ENCODE measurements around the gene NECTIN3. TPM values are rescaled to one million over a fixed set of nuclear protein-coding genes. Genes with fewer than 3 reads are reported as not detected.

NECTIN3 gene
- total RNA-seq, 4 donors from 2014 or later: 1.4 to 9.9 (median 2.0) TPM

GRCh38 chr3:111193472-111193871 lies 121.9 kb downstream of the NECTIN3 start:
- H3K4me3 ChIP-seq: no peak overlapping the region
- WGBS, 2 donors: 71 to 75% methylated on average over 3 of the region's 3 CpGs
- no peaks in the 10 kb centered on the region for H3K9me3 ChIP-seq
- no peaks in the 10 kb centered on the region for H3K4me1 ChIP-seq
- H3K27ac ChIP-seq: no peak overlapping the region
- no peaks in the 10 kb centered on the region for H3K27me3 ChIP-seq
- TF ChIP-seq POLR2A (IDR thresholded peaks at IDR 0.05): no peak
- no peak for TF ChIP-seq CTCF (IDR thresholded peaks at IDR 0.05)
- peaks cover 0 to 6% (median 0%) of the 10 kb centered on the region in 3 donors for H3K36me3 ChIP-seq
- DNase-seq: no peak
- intact Hi-C loops (cut with DNase I): no loop called here

GRCh38 chr3:111194048-111194447 lies 122.4 kb downstream of the NECTIN3 start:
- 88 to 100% methylated on average over 1 of the region's 1 CpG for WGBS, 2 donors
- no peak for DNase-seq
- intact Hi-C loops (cut with DNase I): no loop called here
- Histone ChIP-seq H3K9me3 (no peaks in the 10 kb centered on the region), H3K27me3 (no peaks in the 10 kb centered on the region), H3K4me1 (no peaks in the 10 kb centered on the region), H3K36me3 (peaks cover 0 to 6% (median 0%) of the 10 kb centered on the region in 3 donors), H3K27ac (no peak overlapping the region), H3K4me3 (no peak overlapping the region)
- TF ChIP-seq CTCF (IDR thresholded peaks at IDR 0.05) (no peak), POLR2A (IDR thresholded peaks at IDR 0.05) (no peak)

GRCh38 chr3:111197485-111197884 lies 125.9 kb downstream of the NECTIN3 start:
- Histone ChIP-seq H3K9me3 (no peaks in the 10 kb centered on the region), H3K4me3 (no peak overlapping the region), H3K27ac (no peak overlapping the region), H3K36me3 (peaks cover 0 to 6% (median 0%) of the 10 kb centered on the region in 3 donors), H3K4me1 (no peaks in the 10 kb centered on the region), H3K27me3 (no peaks in the 10 kb centered on the region)
- DNase-seq: no peak
- intact Hi-C loops (cut with DNase I): no loop called here
- no peak for TF ChIP-seq CTCF (IDR thresholded peaks at IDR 0.05)
- WGBS, 2 donors: 49 to 52% methylated on average over 3 of the region's 3 CpGs

- Histone ChIP-seq H3K9me3 (no peaks in the 10 kb centered on the region), H3K27me3 (no peaks in the 10 kb centered on the region), H3K27ac (no peak overlapping the region), H3K36me3 (peaks cover 0 to 4% (median 0%) of the 10 kb centered on the region in 3 donors), H3K4me1 (no peaks in the 10 kb centered on the region), H3K4me3 (no peak overlapping the region)
- intact Hi-C loops (cut with DNase I): no loop called here
- no peak for TF ChIP-seq POLR2A (IDR thresholded peaks at IDR 0.05)
- no peak for TF ChIP-seq CTCF (IDR thresholded peaks at IDR 0.05)
- DNase-seq: no peak
Measured at GRCh38 chr3:111200027-111200426, 128.4 kb downstream of the NECTIN3 start.

GRCh38 chr3:111210003-111210711 lies 138.5 kb downstream of the NECTIN3 start:
- no peaks in the 10 kb centered on the region for H3K27me3 ChIP-seq
- intact Hi-C loops (cut with DNase I): no loop called here
- no peaks in the 10 kb centered on the region for H3K4me1 ChIP-seq
- H3K9me3 ChIP-seq: no peaks in the 10 kb centered on the region
- WGBS, 2 donors: 20 to 25% methylated on average over 1 of the region's 1 CpG
- H3K27ac ChIP-seq: no peak overlapping the region
- H3K4me3 ChIP-seq: no peak overlapping the region
- TF ChIP-seq POLR2A (IDR thresholded peaks at IDR 0.05): no peak
- TF ChIP-seq CTCF (IDR thresholded peaks at IDR 0.05): no peak
- DNase-seq: no peak
- H3K36me3 ChIP-seq: no peaks in the 10 kb centered on the region
